Activated naive CD4-positive, alpha-beta T cell treated with anti-CD3 and anti-CD28 coated beads, Interleukin-2, amount 10 ng/mL, durations not matched to agents 7 days and 5 days (primary cell): Measurements from ENCODE around the gene NBPF20.
A peak's percentile ranks its signal among the peaks of the same experiment; 100 is the strongest.
"Not testable (repeated sequence)": the region's sequence is repeated elsewhere in the genome, so short reads cannot be mapped to it uniquely, and the experiment has no call there.

ENCODE experiments used
- CTCF ChIA-PET: fragments of 350-600 bp; sonication (Branson Sonifier 250); formaldehyde crosslinking; loops from one replicate; lab custom pipeline; 2021; ENCODE audit warnings: antibody characterized with exemption; lab: Charles Lee
- DNase-seq: peaks from one replicate; pipeline ENCODE4 v3.0.0-alpha.2; 2020
- H3K27ac Mint-ChIP-seq: one replicate; pipeline ENCODE4 v1.8.0; 2021; ENCODE audit warnings: mild to moderate bottlenecking, moderate library complexity, mixed read lengths
- H3K27me3 Mint-ChIP-seq: one replicate; pipeline ENCODE4 v1.8.0; 2021; ENCODE audit warnings: mild to moderate bottlenecking, mixed read lengths
- H3K36me3 Mint-ChIP-seq: one replicate; pipeline ENCODE4 v1.8.0; 2021; ENCODE audit warnings: mixed read lengths
- H3K4me1 Mint-ChIP-seq: one replicate; pipeline ENCODE4 v1.8.0; 2021; ENCODE audit warnings: mixed read lengths
- H3K4me3 Mint-ChIP-seq: one replicate; pipeline ENCODE4 v1.8.0; 2021; ENCODE audit warnings: mild to moderate bottlenecking, moderate library complexity, mixed read lengths
- H3K9me3 Mint-ChIP-seq: one replicate; pipeline ENCODE4 v1.8.0; 2021; ENCODE audit warnings: mixed read lengths

Gene NBPF20

DNA sequence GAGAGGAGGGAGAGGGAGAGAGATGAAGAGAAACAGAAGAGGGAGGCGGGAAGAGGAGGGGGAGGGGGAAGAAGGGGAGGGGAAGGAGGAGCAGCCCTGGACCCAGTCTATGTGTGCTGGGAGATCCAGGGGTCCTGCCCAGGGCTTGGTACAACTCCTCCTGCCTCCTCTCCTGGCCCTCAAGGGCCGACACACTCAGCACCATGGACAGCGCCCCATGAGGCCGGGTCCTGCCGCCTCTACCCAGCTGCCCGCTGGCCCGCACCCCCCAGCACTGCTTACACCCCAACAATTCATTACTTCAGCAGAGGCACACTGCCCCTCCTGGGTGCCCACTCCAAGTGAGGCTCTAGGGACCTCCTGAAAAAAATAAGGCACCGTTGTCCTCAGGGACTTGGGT is 26.5 kb upstream of the NBPF20 start:
- H3K36me3 Mint-ChIP-seq, CTCF ChIA-PET, H3K4me3 Mint-ChIP-seq: not testable (repeated sequence)

DNA sequence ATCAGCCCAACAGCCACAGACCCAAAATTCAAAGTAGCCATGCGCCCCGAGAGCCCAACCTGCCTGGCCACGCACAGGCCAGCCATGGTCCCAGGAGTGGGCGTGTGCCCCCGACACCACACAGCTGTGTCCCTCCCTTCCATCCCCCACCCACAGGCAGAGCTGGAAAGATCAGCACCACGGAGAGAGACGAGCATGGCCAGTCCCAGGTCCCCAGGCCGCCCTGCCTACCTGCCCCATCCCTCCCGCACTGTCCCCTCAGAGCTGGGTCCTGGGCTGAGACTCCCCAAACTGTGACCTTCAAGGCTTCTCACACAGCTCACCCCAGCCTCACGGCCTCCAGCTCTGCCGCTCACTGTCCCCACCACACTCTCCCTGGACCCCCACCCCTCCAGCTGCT is 19.8 kb upstream of the NBPF20 start:
- H3K36me3 Mint-ChIP-seq, H3K27me3 Mint-ChIP-seq, DNase-seq, H3K4me1 Mint-ChIP-seq, CTCF ChIA-PET, H3K4me3 Mint-ChIP-seq, H3K27ac Mint-ChIP-seq, H3K9me3 Mint-ChIP-seq: not testable (repeated sequence)

More for the DNA sequence above, 26.5 kb upstream of the NBPF20 start:
- H3K4me1 Mint-ChIP-seq, H3K27ac Mint-ChIP-seq, H3K9me3 Mint-ChIP-seq: not testable (repeated sequence)
- DNase-seq = peak; percentile 72
- peaks cover 32% of the 10 kb centered on the region for H3K27me3 Mint-ChIP-seq

DNA sequence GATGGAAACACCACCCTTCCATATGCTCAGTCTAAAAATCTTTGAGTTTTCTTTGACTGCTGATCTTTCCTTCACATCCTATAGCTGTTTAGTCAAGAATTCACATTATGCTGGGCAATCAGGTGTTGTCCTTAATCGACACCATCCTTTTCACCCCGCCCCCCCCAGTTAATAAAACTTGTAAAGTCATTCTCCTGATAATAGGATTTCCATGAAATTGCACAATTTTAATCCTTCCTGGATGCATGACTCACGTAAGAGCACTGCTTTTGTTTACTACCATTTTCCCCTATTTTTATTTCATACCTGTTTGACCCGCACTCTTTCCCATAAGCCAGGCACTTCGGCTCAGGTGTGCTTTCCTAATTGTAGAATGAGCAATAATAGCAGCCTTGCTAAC is 16.9 kb upstream of the NBPF20 start:
- CTCF ChIA-PET, H3K27me3 Mint-ChIP-seq, H3K27ac Mint-ChIP-seq, H3K4me1 Mint-ChIP-seq, H3K9me3 Mint-ChIP-seq, DNase-seq, H3K36me3 Mint-ChIP-seq, H3K4me3 Mint-ChIP-seq: not testable (repeated sequence)

DNA sequence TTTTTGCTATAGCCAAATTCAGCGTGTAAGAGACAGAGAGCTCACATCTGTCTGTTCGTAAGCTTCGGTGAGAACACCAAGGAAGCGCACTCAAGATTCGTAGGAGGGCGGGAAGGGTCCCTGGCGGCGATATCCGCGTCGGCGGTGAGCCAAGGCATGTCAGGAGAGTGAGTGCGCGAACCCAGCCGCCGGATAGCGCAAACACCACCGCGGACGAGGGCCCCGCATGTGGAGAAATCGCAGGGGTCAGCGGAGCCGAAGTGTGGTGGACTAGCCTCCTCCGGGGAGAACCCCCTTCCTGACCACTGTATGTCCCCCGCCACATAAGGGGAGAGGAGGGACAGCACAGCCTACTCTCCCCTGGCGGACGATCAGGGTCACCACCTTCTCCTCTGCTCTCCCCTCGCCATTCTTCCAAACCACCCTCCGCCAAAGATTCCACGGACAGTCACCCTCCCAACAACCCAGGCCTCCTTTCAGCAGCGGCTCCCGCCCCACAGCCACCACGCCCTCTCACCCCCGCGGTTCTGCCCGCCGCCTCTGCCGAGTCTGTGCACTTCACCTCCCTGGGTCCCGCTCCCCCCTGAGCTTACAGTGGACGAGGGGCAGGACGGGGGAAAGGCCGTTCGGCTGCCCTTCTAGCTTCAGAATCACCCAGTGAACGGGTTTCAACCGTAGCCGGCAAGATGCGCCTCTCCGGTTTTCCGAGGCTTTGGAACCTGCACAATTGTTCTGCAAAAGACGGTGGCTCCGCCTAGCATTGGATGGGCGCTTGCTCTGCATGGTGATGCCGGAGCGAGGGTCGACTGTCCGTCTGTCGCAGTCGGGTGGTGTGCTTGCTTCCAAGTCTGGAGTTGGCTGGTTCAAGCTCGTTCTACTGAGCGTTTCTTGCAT is 6.2 kb upstream of the NBPF20 start:
- H3K27ac Mint-ChIP-seq, H3K4me1 Mint-ChIP-seq, CTCF ChIA-PET: not testable (repeated sequence)
- Mint-ChIP-seq H3K36me3 (peaks cover 12% of the 10 kb centered on the region), H3K9me3 (peaks cover 12% of the 10 kb centered on the region), H3K4me3 (peak overlapping the region; percentile 38), H3K27me3 (peaks cover 67% of the 10 kb centered on the region)
- peak; percentile 21 for DNase-seq

DNA sequence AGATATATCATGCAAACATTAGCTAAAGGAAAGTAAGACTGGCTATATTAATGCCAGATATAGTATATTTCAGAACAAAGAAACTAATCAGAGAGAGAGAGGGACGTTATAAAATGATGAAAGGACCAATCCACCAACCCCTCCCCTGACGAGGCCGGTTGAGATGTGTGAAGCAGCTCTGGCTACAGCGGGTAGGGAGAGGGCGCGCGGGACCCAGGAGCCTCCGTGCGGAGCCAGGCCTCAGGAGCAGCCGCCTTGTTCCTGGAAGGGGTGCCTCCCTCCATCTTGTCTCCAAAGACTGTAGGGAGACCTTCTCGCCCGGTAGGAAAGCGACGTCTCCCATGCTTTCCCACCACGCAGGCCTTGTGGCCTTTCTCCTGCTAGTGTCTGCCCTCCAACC is 5.4 kb upstream of the NBPF20 start:
- Mint-ChIP-seq H3K36me3 (peaks cover 12% of the 10 kb centered on the region), H3K9me3 (peaks cover 12% of the 10 kb centered on the region), H3K27me3 (peaks cover 72% of the 10 kb centered on the region)
- H3K4me3 Mint-ChIP-seq, H3K27ac Mint-ChIP-seq, DNase-seq, H3K4me1 Mint-ChIP-seq, CTCF ChIA-PET: not testable (repeated sequence)

DNA sequence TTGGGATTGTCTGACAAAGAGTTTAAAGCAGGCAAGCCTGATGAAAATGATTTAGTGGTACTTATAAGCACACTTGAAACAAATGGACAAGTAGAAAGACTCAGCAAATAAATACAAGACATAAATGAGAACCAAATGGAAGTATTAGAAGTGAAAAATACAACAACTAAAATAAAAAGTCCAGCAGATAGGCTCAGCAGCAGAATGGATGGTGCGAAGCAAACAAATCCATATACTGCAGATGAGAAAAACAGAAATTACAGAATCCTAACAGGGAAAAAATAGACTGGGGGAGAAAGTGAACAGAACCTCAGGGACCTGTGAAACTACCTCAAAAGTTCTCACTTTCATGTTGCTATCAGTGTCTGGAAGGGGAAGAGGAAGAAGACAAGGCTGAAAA is 3.9 kb upstream of the NBPF20 start:
- DNase-seq, H3K4me3 Mint-ChIP-seq, H3K27ac Mint-ChIP-seq, CTCF ChIA-PET: not testable (repeated sequence)
- peaks cover 14% of the 10 kb centered on the region for H3K36me3 Mint-ChIP-seq
- H3K9me3 Mint-ChIP-seq = peaks cover 12% of the 10 kb centered on the region
- peaks cover 17% of the 10 kb centered on the region for H3K4me1 Mint-ChIP-seq
- peaks cover 86% of the 10 kb centered on the region for H3K27me3 Mint-ChIP-seq

DNA sequence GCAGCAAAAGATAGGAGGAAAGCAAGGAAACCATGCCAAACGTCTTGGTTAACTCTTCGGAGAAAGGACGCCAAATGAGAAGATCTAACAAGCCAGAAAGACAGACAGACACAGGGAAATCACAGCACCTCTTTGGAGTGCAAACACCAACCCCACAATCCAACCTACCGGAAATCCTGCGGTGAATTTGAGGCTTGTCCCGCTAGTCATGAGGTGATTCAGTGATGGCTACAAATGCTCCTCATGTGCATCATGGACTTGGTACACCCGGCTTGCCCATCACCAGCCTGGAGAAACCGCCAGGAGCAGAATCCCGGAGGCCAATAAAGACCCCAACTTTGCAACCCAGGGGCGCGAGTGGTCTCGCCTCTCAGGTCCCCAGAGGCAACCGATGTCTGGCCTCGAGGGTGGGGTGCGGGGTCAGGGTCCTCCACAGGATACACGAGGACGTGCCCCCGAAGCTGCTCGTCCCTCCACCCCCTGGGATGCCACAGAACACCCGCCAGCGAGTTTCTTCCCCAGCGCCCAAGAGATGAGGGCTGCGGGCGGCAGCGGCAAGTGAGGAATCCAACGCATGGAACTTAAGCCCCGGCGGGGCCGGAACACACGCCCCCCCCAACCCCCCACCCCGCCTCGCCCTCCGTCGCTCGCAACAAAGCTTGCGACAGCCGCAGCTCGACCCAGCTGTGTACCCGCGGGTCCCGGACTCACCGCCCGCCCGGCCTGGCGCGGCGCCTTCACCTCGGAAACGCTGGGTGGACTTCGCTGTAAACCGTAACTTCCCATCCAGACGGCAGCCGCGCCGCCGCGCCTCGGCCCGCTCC is 579 bp downstream of the NBPF20 start:
- Mint-ChIP-seq H3K4me1 (peaks cover 11% of the 10 kb centered on the region), H3K27me3 (peaks cover 49% of the 10 kb centered on the region), H3K36me3 (peaks cover 12% of the 10 kb centered on the region), H3K4me3 (peak overlapping the region; percentile 92), H3K9me3 (peaks cover 12% of the 10 kb centered on the region)
- H3K27ac Mint-ChIP-seq, CTCF ChIA-PET: not testable (repeated sequence)
- peak; percentile 61 for DNase-seq

DNA sequence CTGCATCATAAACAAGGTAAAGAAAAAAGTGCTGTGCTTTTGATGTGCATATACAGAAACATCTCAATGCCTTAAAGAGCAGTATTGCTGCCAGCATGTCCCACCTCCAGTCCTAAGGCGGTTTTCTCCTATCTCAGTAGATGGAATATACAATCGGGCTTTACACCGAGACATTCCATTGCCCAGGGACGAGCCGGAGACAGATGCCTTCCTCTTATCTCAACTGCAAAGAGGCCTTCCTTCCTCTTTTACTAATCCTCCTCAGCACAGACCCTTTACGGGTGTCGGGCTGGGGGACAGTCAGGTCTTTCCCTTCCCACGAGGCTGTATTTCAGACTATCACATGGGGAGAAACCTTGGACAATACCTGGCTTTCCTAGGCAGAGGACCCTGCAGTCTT is 10.3 kb downstream of the NBPF20 start:
- not testable (repeated sequence) for H3K36me3 Mint-ChIP-seq

DNA sequence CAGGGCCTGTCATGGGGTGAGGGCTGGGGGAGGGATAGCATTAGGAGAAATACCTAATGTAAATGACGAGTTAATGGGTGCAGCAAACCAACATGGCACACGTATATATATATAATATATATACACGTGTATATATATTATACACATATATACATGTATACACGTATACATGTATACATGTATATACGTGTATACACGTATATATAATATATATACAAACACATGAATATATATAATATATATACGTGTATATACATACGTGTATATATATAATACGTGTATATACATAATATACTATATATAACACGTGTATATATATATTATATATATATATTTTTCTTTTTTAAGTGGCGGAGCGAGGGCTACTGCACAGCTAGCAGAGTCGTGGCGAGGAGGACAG is 18.1 kb downstream of the NBPF20 start:
- H3K4me3 Mint-ChIP-seq, H3K36me3 Mint-ChIP-seq, H3K27ac Mint-ChIP-seq, H3K4me1 Mint-ChIP-seq, H3K9me3 Mint-ChIP-seq, DNase-seq, CTCF ChIA-PET, H3K27me3 Mint-ChIP-seq: not testable (repeated sequence)

More for the DNA sequence above, 10.3 kb downstream of the NBPF20 start:
- H3K27me3 Mint-ChIP-seq, DNase-seq, CTCF ChIA-PET, H3K9me3 Mint-ChIP-seq, H3K27ac Mint-ChIP-seq, H3K4me1 Mint-ChIP-seq, H3K4me3 Mint-ChIP-seq: not testable (repeated sequence)

DNA sequence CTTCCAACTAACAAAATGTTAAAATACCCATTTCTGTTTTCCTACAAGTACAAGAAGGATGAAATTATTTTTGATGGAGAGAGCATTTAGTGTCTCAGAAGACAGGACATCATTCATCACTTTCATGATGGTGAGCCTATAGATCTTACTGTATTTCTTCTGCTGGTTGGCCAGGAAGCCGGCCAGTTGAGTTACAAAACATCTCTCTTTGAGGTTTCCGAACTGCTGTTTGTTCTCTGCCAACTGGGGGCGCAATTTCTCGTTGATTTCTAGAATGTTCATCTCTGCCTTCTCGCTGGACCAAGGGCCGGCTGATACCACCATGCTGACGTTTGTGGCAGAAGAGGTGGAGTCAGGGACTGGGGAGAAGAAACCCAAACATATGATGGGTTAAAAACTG is 20.5 kb downstream of the NBPF20 start:
- H3K27ac Mint-ChIP-seq, H3K4me1 Mint-ChIP-seq: not testable (repeated sequence)

DNA sequence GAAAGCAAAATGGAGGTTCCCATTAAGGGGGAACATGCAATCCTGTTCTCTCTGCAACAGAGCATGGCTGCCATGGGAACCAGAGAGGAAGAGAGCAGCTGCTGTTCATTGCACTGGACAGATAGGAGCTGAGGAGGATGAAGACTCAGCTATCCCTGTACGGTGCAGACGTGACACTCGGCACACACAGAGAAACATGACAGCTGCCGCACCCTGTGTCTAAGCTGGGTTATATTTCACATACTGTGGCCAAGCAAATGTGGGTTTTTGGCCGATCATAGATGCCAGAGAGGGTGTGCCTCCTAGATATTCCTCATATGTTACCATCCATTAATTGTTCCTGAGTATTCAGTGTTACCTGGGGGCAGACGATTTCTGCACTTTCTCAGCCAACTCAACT is 24.7 kb downstream of the NBPF20 start:
- DNase-seq, CTCF ChIA-PET, H3K27me3 Mint-ChIP-seq, H3K4me1 Mint-ChIP-seq, H3K27ac Mint-ChIP-seq, H3K36me3 Mint-ChIP-seq, H3K9me3 Mint-ChIP-seq, H3K4me3 Mint-ChIP-seq: not testable (repeated sequence)

More for the DNA sequence above, 20.5 kb downstream of the NBPF20 start:
- H3K27me3 Mint-ChIP-seq, H3K36me3 Mint-ChIP-seq, H3K4me3 Mint-ChIP-seq, H3K9me3 Mint-ChIP-seq, CTCF ChIA-PET, DNase-seq: not testable (repeated sequence)
